GM18873 (cell line): ENCODE measurements around the gene SAMD5.
"Not testable (repeated sequence)": the region's sequence is repeated elsewhere in the genome, so short reads cannot be mapped to it uniquely, and the experiment has no call there.

Source experiments
- ATAC-seq: cut with Tn5 transposase; IDR thresholded peaks from one replicate; pipeline ENCODE4 v1.9.1; 2021; ENCODE audit warnings: mild to moderate bottlenecking, moderate library complexity, moderate number of reproducible peaks; ENCODE audit not compliant: unreplicated experiment, low FRiP score

The SAMD5 gene

GRCh38 chr6:147527197-147527596, 18.7 kb downstream of the SAMD5 start:
- ATAC-seq, result no peak

GRCh38 chr6:147528511-147529145, 20.1 kb downstream of the SAMD5 start:
- no peak for ATAC-seq

GRCh38 chr6:147530132-147531060, 21.9 kb downstream of the SAMD5 start:
- no peak for ATAC-seq

- no peak for ATAC-seq
These were observed 22.8 kb downstream of the SAMD5 start for GRCh38 chr6:147531321-147531720.

- ATAC-seq, result no peak
These were observed 25.8 kb downstream of the SAMD5 start for GRCh38 chr6:147534116-147534860.

GRCh38 chr6:147538821-147539220, 30.3 kb downstream of the SAMD5 start:
- no peak for ATAC-seq

- no peak for ATAC-seq
These were observed 31.6 kb downstream of the SAMD5 start for GRCh38 chr6:147540075-147540474.

GRCh38 chr6:147542436-147542835, 33.9 kb downstream of the SAMD5 start:
- not testable (repeated sequence) for ATAC-seq

- ATAC-seq, result no peak
These were observed 35.9 kb downstream of the SAMD5 start for GRCh38 chr6:147544420-147544819.

GRCh38 chr6:147546501-147547368, 38.2 kb downstream of the SAMD5 start:
- ATAC-seq, result no peak

- ATAC-seq, result no peak
These were observed 38.9 kb downstream of the SAMD5 start for GRCh38 chr6:147547369-147547902.

GRCh38 chr6:147548921-147549475, 40.5 kb downstream of the SAMD5 start:
- ATAC-seq, result no peak

GRCh38 chr6:147549531-147549930, 41.0 kb downstream of the SAMD5 start:
- no peak for ATAC-seq

GRCh38 chr6:147551976-147552375, 43.5 kb downstream of the SAMD5 start:
- no peak for ATAC-seq

GRCh38 chr6:147553099-147553498, 44.6 kb downstream of the SAMD5 start:
- ATAC-seq, result no peak

- ATAC-seq, result no peak
These were observed 45.8 kb downstream of the SAMD5 start for GRCh38 chr6:147554281-147554680.

- ATAC-seq, result no peak
These were observed 50.5 kb downstream of the SAMD5 start for GRCh38 chr6:147559006-147559405.

- ATAC-seq, result no peak
These were observed 52.2 kb downstream of the SAMD5 start for GRCh38 chr6:147560670-147561069.

- no peak for ATAC-seq
These were observed 53.2 kb downstream of the SAMD5 start for GRCh38 chr6:147561726-147562125.

- no peak for ATAC-seq
These were observed 55.0 kb downstream of the SAMD5 start for GRCh38 chr6:147563472-147563871.
